SJCRH30 (cell line): ENCODE measurements around the gene CELSR1. TPM values are rescaled to one million over a fixed set of nuclear protein-coding genes. Genes with fewer than 3 reads are reported as not detected.

Source experiments
- DNase-seq, 2 experiments: peaks; one replicate each; pipeline ENCODE4 v3.0.0-alpha.2; 2015 to 2020
- H3K27ac ChIP-seq: fragments of 250-450 bp; sonication (Bioruptor Pico); 2 replicates; pipeline ENCODE4 v1.5.1; 2020; ENCODE audit warnings: mild to moderate bottlenecking, moderate library complexity
- H3K27me3 ChIP-seq: fragments of 250-450 bp; sonication (Bioruptor Pico); 2 replicates; pipeline ENCODE4 v1.5.1; 2020; ENCODE audit warnings: mild to moderate bottlenecking, moderate library complexity
- H3K36me3 ChIP-seq: fragments of 250-450 bp; sonication (Bioruptor Pico); 2 replicates; pipeline ENCODE4 v1.5.1; 2020; ENCODE audit warnings: mild to moderate bottlenecking, moderate library complexity
- H3K4me1 ChIP-seq: fragments of 250-450 bp; sonication (Bioruptor Pico); 2 replicates; pipeline ENCODE4 v1.5.1; 2020; ENCODE audit warnings: mild to moderate bottlenecking, moderate library complexity
- H3K4me3 ChIP-seq: fragments of 250-450 bp; sonication (Bioruptor Pico); 2 replicates; pipeline ENCODE4 v1.5.1; 2020; ENCODE audit warnings: mild to moderate bottlenecking, moderate library complexity
- H3K9me3 ChIP-seq: fragments of 250-450 bp; sonication (Bioruptor Pico); replicated peaks from 2 replicates; pipeline ENCODE4 v1.5.1; 2020; ENCODE audit warnings: mild to moderate bottlenecking, moderate library complexity
- total RNA-seq: library from RNA; depleted of rRNA; stranded (reverse); fragments of >200 nt; shearing (Covaris generic); gene quantifications from 2 replicates; pipeline ENCODE4 v1.2.3, GENCODE V29; 2014

Gene CELSR1
- total RNA-seq, 1 experiment from 2014 or later = not detected

DNA sequence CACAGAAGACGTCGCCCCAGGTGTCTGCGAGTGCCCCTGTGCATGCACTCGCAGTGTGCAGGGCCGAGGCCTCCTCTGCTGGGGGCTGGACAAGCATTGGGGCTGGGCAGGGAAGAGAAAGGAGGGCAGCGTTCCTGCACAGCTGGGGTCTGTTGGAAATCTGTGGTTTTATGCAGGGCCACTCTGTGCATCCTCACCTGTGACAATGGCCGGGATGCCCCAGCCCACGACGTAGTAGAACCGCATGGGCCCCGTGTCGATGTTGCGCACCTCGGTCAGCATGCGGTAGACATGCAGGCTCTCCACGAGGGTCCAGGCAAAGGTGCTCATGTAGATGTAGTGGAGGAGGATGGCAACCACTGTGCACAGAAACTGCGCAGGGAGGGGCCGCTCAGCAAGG is 164.7 kb downstream of the CELSR1 start:
- Histone ChIP-seq H3K27ac (no peak overlapping the region), H3K4me1 (peaks cover 12% of the 10 kb centered on the region), H3K27me3 (0 out of 2 replicates have a peak, but pooled peaks cover 2% of the 10 kb centered on the region), H3K4me3 (no peak overlapping the region), H3K36me3 (no peaks in the 10 kb centered on the region; the same call in 1 of the 2 replicates), H3K9me3 (peaks cover 7% of the 10 kb centered on the region)
- no peak for DNase-seq

DNA sequence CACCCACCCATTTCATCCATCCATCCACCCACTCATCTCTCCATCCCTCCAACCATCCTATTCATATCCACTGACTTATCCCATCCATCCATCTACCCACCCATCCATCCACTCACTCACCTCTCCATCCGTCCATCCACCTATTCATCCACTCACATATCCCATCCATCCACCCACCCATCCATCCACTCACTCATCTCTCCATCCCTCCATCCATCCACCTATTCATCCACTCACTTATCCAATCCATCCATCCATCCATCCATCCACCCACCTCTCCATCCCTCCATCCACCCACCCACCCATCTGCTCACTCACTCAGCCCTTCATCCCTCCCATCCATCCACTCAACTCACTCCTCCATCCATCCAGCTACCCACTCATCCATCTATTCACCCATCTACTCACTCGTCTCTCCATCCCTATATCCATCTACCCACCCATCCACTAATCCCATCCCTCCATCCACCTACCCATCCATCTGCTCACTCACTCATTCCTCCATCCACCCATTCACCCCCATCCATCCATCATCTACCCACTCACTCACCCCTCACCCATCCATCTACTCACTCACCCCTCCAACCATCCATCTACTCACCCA is 165.7 kb downstream of the CELSR1 start:
- no peak for DNase-seq
- Histone ChIP-seq H3K27me3 (no peaks in the 10 kb centered on the region), H3K27ac (no peak overlapping the region), H3K9me3 (peaks cover 7% of the 10 kb centered on the region), H3K36me3 (no peaks in the 10 kb centered on the region; the same call in 1 of the 2 replicates), H3K4me3 (no peak overlapping the region), H3K4me1 (peaks cover 6% of the 10 kb centered on the region)

- H3K27ac ChIP-seq = no peak overlapping the region
- H3K4me3 ChIP-seq = no peak overlapping the region
- no peaks in the 10 kb centered on the region for H3K36me3 ChIP-seq
- DNase-seq = no peak
- H3K27me3 ChIP-seq = no peaks in the 10 kb centered on the region
- H3K4me1 ChIP-seq = peaks cover 6% of the 10 kb centered on the region
- peaks cover 2% of the 10 kb centered on the region for H3K9me3 ChIP-seq
Observed at GRCh38 chr22:46370584-46371291, 166.7 kb downstream of the CELSR1 start.

GRCh38 chr22:46369716-46370583 is 167.5 kb downstream of the CELSR1 start:
- Histone ChIP-seq H3K36me3 (no peaks in the 10 kb centered on the region), H3K4me1 (peaks cover 6% of the 10 kb centered on the region), H3K27ac (no peak overlapping the region), H3K4me3 (no peak overlapping the region), H3K9me3 (no peaks in the 10 kb centered on the region), H3K27me3 (no peaks in the 10 kb centered on the region)
- DNase-seq = no peak

DNA sequence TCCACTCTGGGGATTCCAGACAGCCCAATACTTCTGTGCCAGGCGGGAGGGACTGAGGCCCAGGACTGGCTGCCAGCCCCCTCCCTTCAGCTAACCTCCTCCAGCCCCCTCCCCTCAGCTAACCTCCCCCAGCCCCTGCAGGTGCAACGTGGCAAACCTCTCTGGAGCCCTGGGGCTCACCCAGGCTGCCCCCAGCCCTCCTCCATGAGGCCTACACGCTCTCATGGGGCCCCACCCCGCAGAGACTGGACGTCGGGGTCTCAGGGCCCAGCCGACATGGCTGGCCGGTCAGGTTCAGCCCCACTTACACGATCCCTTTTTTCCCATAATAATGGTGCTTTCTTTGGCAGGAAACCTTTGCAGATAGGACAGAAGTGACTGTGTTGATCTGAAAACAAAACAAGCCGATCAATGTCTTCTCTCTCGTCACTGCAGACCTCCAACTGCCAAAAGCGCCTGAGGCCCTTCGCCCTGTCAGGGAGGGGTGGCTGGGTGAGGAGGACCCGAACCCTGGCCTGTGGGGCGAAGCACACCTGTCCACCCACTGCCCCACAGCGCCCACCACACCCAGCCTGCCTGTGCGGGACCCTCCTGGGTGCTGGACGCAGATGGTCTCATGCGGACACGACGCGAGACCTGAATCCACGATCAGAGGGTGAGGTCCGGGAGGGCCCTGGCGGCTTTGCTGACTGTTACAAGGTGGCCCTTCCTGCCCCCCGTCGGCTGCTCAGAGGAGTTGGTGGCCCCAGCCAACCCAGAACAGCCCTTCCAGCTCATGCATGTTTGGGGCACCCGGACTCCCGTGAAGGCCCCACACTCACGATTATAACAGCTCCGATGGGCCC is 168.3 kb downstream of the CELSR1 start:
- Histone ChIP-seq H3K4me1 (peaks cover 4% of the 10 kb centered on the region), H3K27me3 (peaks cover under 1% of the 10 kb centered on the region; the same call in 1 of the 2 replicates), H3K4me3 (no peak overlapping the region), H3K9me3 (no peaks in the 10 kb centered on the region), H3K36me3 (no peaks in the 10 kb centered on the region), H3K27ac (no peak overlapping the region)
- no peak for DNase-seq

- Histone ChIP-seq H3K27me3 (peaks cover 6% of the 10 kb centered on the region; the same call in 1 of the 2 replicates), H3K27ac (no peak overlapping the region), H3K36me3 (no peaks in the 10 kb centered on the region), H3K4me3 (no peak overlapping the region), H3K9me3 (no peaks in the 10 kb centered on the region), H3K4me1 (no peaks in the 10 kb centered on the region)
- no peak for DNase-seq
Observed at GRCh38 chr22:46368422-46368821, 169.0 kb downstream of the CELSR1 start.

- peak; percentile 54 to 66 for DNase-seq
- H3K27me3 ChIP-seq = peaks cover 6% of the 10 kb centered on the region; the same call in 1 of the 2 replicates
- no peaks in the 10 kb centered on the region for H3K9me3 ChIP-seq
- no peaks in the 10 kb centered on the region for H3K4me1 ChIP-seq
- no peak overlapping the region for H3K27ac ChIP-seq
- H3K4me3 ChIP-seq = no peak overlapping the region
- H3K36me3 ChIP-seq = no peaks in the 10 kb centered on the region
Observed at GRCh38 chr22:46367707-46368191, 169.7 kb downstream of the CELSR1 start.

DNA sequence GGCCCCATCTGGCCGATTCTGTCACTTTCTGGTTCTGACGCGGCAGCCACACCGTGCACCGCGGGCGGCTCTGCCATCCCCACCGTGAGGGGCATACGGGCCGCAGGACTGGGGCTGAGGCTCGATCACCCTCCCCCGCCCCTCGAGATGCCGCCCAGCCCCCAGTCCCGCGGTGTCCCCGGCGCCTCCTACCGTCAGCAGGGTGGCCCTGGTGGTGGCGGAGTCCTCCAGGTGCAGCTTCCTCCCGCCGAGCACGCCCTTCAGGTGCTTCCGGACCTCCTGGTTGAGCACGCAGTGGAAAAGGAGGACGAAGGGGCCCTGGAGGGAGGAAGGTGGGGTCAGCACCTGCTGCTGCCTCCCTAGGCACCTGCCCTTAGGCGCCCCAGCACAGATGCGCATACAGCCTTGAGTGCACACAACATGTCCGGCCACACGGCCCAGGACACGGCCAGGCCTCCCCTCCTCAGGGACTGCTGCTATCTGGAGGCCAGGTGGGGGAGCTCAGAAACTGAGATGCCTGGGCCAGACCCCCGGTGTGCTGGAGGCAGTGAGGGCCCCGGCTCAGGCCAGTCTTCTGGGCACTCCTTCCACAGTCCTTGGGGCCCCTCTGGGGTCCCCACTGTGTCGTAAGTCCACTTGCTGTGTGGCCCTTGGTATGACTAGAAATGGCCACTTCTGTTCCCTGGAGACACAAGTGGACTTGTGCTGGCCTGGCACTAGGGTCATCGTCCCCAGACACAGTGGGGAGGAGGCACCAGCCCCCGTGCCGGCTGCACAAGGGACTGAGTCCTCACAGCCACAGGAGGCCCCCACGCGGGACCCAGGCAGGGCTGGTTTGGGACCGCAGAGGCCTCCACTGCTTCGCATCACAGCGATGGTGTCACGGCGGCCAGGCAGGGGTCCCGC is 170.4 kb downstream of the CELSR1 start:
- peaks cover 6% of the 10 kb centered on the region; the same call in 1 of the 2 replicates for H3K27me3 ChIP-seq

DNA sequence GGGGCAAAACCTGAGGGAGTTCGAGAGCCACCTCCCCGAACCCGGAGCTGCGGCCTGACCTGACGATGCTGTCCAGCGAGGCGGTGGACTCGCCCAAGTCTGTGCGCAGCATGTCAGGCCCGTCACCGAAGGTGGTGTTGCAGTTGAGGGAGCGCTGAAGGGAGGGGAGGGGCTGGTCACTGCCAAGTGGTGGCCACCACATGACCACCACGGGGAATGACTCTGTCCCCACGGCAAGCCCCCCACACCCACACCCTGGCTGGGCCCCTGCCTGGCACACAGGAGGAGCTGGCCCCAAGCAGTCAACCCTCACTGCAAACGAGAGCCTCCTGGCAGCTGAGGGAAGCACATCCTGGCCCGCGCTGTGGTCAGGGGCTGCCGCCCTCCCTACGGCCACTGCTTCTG is 171.1 kb downstream of the CELSR1 start:
- Histone ChIP-seq H3K36me3 (no peaks in the 10 kb centered on the region), H3K4me3 (no peak overlapping the region), H3K4me1 (no peaks in the 10 kb centered on the region), H3K27me3 (peaks cover 6% of the 10 kb centered on the region; the same call in 1 of the 2 replicates), H3K27ac (no peak overlapping the region), H3K9me3 (no peaks in the 10 kb centered on the region)
- no peak for DNase-seq

More for the DNA sequence above, 170.4 kb downstream of the CELSR1 start:
- Histone ChIP-seq H3K27ac (no peak overlapping the region), H3K36me3 (no peaks in the 10 kb centered on the region), H3K4me1 (no peaks in the 10 kb centered on the region), H3K4me3 (no peak overlapping the region), H3K9me3 (no peaks in the 10 kb centered on the region)
- DNase-seq = no peak

GRCh38 chr22:46365166-46365624 is 172.2 kb downstream of the CELSR1 start:
- DNase-seq = no peak
- H3K9me3 ChIP-seq = no peaks in the 10 kb centered on the region
- no peaks in the 10 kb centered on the region for H3K4me1 ChIP-seq
- H3K4me3 ChIP-seq = no peak overlapping the region
- H3K36me3 ChIP-seq = no peaks in the 10 kb centered on the region
- H3K27ac ChIP-seq = no peak overlapping the region
- H3K27me3 ChIP-seq = peaks cover 6% of the 10 kb centered on the region; the same call in 1 of the 2 replicates

DNA sequence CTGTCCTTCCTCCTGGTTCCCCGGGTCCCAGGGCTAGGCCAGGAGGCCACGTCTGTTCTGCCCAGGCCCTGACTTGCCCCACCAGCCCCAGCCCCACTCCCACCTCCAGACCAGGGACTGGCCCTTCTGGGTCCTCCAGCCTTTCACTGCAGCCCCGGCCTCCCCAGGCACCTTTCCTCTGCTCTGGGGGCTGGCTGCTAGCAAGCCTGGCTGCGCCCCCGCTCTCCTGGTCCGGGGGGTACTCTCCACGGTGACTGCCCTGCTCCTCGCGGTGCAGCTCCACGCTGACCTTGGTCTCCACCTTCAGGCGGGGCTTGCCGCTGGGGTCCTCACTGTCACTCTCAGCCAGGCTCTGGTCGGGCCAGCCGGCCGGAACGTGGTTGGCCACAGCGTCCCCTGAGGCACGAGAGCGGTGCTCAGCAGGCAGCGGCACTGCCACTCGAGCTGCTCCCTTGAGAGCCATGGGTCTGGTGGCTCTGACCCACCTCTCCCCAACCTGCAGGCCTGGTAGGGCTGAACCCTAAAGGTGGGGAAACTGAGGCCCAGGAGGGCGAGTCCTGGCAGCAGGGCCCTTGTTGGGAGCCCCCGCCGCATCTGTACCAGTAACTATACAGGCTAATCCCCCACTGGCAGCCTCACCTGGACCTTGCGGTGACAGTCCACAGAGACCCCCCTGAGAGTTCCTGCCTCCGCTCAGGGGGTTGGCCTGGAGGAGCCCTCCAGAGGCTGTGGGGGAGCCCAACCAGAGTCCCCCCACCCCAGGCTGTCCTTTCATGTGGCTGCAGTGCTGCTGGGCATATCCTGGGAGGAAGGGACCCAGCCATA is 172.9 kb downstream of the CELSR1 start:
- peaks cover 6% of the 10 kb centered on the region; the same call in 1 of the 2 replicates for H3K27me3 ChIP-seq
- H3K4me3 ChIP-seq = no peak overlapping the region
- no peaks in the 10 kb centered on the region for H3K4me1 ChIP-seq
- DNase-seq = no peak
- no peak overlapping the region for H3K27ac ChIP-seq
- no peaks in the 10 kb centered on the region for H3K9me3 ChIP-seq
- H3K36me3 ChIP-seq = no peaks in the 10 kb centered on the region

- H3K36me3 ChIP-seq = no peaks in the 10 kb centered on the region
- H3K9me3 ChIP-seq = no peaks in the 10 kb centered on the region
- no peak for DNase-seq
- no peak overlapping the region for H3K4me3 ChIP-seq
- no peak overlapping the region for H3K27ac ChIP-seq
- H3K27me3 ChIP-seq = peaks cover 6% of the 10 kb centered on the region; the same call in 1 of the 2 replicates
- no peaks in the 10 kb centered on the region for H3K4me1 ChIP-seq
Observed at GRCh38 chr22:46363611-46364321, 173.7 kb downstream of the CELSR1 start.
